Kidney epithelial cell (primary cell): ENCODE results near the gene CCDC38. TPM values are rescaled to one million over a fixed set of nuclear protein-coding genes. Genes with fewer than 3 reads are reported as not detected.

Experiments
- DNase-seq: peaks from one replicate; pipeline ENCODE4 v3.0.0-alpha.2; 2010; ENCODE audit warnings: low read depth
- H3K27me3 ChIP-seq: 2 replicates; pipeline ENCODE4 v1.6.0; 2011; ENCODE audit warnings: low read length; ENCODE audit not compliant: control insufficient read depth, insufficient read depth
- H3K36me3 ChIP-seq: 2 replicates; pipeline ENCODE4 v1.5.1; 2011; ENCODE audit warnings: low read length; ENCODE audit not compliant: control insufficient read depth, insufficient read depth
- H3K4me3 ChIP-seq: 2 replicates; pipeline ENCODE4 v1.5.1; 2011; ENCODE audit warnings: low read depth, mild to moderate bottlenecking, control low read depth, low read length
- total RNA-seq: library from RNA; depleted of rRNA; stranded (reverse); fragments of >200 nt; gene quantifications from 2 replicates; pipeline ENCODE4 v1.2.3, GENCODE V29; 2015
- TF ChIP-seq, protein P1 (sequence below): IDR thresholded peaks from 2 replicates; pipeline ENCODE4 v1.5.1; 2011; ENCODE audit warnings: mild to moderate bottlenecking, moderate library complexity, low read length, control low read depth, inconsistent platforms; ENCODE audit not compliant: insufficient read depth, poor library complexity, severe bottlenecking

CCDC38 gene
- total RNA-seq, 1 donor from 2014 or later = not detected

DNA sequence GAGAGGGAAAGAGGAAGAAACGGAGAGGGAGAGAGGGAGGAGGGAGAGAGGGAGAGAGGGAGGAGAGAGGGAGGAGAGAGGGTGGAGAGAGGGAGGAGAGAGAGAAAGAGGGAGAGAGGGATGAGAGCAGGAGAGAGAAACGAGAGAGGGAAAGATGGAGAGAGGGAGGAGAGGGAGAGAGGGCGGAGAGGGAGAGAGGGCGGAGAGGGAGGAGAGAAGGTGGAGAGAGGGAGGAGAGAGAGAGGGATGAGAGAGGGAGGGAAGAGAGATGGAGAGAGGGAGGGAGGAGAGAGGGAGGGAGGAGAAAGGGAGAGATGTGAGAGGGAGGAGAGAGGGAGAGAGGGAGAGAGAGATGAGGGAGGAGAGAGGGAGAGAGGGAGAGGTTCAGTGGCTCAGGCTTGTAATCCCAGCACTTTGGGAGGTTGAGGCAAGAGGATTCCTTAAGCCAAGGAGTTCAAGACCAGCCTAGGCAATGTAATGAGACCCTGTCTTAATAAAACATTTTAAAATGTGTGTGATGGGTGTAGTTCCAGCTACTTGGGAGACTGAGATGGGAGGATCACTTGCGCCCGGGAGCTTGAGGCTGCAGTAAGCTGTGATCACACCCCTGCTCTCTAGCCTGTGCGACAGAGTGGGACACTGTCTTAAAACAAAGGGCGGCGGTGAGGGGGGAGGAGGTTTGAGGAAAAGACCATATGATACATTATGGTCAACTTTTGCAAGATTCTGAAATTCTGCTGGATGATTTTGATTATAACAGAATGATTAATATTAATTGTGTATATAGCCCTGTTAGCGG lies 105.0 kb downstream of the CCDC38 start:
- Histone ChIP-seq H3K27me3 (peaks cover 2% of the 10 kb centered on the region), H3K36me3 (no peaks in the 10 kb centered on the region), H3K4me3 (no peak overlapping the region)
- TF ChIP-seq, protein P1, sequence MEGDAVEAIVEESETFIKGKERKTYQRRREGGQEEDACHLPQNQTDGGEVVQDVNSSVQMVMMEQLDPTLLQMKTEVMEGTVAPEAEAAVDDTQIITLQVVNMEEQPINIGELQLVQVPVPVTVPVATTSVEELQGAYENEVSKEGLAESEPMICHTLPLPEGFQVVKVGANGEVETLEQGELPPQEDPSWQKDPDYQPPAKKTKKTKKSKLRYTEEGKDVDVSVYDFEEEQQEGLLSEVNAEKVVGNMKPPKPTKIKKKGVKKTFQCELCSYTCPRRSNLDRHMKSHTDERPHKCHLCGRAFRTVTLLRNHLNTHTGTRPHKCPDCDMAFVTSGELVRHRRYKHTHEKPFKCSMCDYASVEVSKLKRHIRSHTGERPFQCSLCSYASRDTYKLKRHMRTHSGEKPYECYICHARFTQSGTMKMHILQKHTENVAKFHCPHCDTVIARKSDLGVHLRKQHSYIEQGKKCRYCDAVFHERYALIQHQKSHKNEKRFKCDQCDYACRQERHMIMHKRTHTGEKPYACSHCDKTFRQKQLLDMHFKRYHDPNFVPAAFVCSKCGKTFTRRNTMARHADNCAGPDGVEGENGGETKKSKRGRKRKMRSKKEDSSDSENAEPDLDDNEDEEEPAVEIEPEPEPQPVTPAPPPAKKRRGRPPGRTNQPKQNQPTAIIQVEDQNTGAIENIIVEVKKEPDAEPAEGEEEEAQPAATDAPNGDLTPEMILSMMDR = no peak
- no peak for DNase-seq

DNA sequence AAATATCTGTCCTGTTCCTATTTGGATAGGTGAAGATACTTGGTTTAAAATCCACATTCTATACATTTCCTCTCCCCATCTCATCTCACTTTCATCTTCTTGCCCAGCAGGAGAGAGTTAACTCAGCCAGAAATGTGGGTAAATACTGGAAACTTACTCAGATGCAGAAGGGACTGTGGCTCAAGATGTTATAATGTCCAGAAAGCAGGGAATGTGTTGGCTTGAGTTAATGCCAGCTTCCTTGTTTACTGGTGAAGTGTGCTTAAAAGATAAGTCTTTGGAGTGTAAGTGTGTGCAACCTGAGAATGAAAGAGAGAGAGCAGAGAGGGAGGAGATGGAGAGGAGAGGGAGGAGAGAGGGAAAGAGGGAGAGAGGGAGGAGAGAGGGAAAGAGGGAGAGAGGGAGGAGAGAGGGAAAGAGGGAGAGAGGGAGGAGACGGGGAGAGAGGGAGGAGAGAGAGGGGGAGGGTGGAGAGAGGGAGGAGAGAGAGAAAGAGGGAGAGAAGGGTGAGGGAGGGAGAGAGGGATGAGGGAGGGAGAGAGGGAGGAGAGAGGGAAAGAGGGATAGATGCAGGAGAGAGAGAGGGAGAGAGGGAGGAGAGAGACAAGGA lies 105.7 kb downstream of the CCDC38 start:
- TF ChIP-seq, protein P1 = no peak
- Histone ChIP-seq H3K4me3 (no peak overlapping the region), H3K27me3 (peaks cover 2% of the 10 kb centered on the region), H3K36me3 (no peaks in the 10 kb centered on the region)
- DNase-seq = no peak

DNA sequence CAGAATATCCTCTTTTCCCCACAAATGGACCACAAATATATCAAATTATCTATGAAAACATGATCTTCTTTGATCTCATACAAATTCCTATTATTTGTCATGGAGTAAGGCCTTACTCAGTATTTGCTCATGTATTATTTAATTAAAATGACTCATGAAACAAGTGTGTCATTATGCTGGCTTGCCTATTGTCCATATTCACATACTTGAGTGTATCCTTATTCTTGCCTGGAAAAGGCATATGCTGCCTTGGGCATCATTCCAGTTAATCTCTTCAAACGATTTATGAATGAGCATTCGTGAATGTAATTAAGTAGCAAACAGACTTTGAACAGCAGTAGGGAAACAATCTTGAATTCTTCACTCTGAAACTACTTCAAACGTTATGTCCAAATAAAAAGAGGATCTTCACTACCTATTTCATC lies 106.2 kb downstream of the CCDC38 start:
- TF ChIP-seq, protein P1 = no peak
- Histone ChIP-seq H3K4me3 (no peak overlapping the region), H3K36me3 (no peaks in the 10 kb centered on the region), H3K27me3 (peaks cover 2% of the 10 kb centered on the region)
- DNase-seq = no peak

DNA sequence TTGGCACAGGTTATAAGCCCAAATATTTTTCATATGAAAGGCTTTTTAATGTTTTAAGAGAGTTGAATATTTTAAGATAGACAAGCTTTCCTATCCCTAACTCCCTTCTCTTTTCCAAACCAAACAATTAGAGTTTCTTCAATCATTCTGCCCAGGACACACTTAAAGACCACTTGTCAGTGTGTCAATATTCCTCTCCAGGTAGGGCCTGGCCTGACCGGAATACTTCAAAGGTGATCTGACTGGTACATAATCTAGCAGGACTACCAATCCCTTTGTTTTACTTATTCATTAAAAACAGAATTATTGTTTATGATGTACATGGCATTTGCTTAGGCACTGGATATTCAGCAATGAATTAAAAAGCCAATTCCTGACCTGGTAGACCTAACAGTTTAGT lies 107.8 kb downstream of the CCDC38 start:
- Histone ChIP-seq H3K36me3 (no peaks in the 10 kb centered on the region), H3K4me3 (no peak overlapping the region), H3K27me3 (peaks cover 2% of the 10 kb centered on the region)
- no peak for DNase-seq
- TF ChIP-seq, protein P1 = no peak

DNA sequence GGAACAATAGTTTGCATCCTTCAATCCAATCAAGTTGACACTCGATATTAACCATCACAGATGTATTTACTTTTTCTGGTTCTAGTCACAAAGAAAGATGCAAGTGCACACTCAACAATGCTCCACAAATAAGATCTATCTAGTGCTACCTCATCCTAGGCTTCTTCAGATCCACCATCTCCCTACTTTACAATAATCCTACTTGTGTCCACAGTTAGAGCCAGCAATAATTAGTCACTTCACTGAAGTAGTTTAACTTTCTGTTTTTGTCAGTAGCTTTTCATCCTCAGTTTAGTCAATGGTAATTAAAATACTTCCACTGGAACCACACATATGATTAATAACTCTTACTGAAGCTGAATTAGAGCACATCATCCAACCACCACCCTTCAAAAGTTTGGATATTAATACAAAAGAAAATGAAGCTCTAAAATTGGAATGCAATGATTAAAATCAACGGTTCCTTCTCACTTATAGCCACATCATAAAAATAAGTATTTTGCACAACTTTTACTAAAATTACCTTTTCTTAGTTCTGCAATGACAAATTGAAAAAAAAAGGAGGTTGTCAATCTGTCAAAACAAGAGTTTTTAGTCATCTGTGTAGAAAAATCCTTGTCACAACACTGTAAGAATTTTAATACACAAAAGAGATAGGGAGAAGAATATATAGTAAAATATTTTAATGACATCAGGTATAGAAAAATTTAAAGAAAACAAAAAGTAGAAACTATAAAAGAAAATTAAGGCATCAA lies 111.9 kb downstream of the CCDC38 start:
- H3K36me3 ChIP-seq = no peaks in the 10 kb centered on the region
- no peak for DNase-seq
- no peak overlapping the region for H3K4me3 ChIP-seq
- no peaks in the 10 kb centered on the region for H3K27me3 ChIP-seq
- TF ChIP-seq, protein P1 = no peak
